NCI-H510A treated with DMSO at 0.1 percent for 48 hours (cell line): ENCODE measurements around the gene CIDEB.
A peak's percentile ranks its signal among the peaks of the same experiment; 100 is the strongest.

ENCODE experiments used
- DNase-seq: peaks from one replicate; lab custom pipeline; 2025; lab: John Stamatoyannopoulos, UW

The CIDEB gene

DNA sequence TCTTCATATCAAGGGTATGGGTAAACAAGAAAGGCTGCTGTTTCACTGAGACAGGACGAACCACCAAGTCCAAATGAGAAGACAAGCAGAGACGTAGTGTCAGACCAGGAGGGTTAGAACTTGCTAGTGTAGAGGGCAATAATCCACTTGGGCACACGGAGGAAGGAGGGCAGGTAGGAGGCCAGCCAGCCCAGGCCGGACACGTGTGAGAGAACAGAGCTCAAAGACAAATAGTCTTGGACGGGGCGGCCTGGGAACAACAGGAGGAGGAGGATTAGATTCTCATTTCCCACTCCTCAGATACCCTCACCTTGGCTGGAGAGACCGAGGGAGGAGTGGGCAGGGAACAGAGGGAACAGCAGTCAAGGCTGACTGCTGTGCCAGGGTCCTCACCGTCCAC is 17.0 kb downstream of the CIDEB start:
- no peak for DNase-seq

- no peak for DNase-seq
Observed at GRCh38 chr14:24289649-24290280, 18.0 kb downstream of the CIDEB start.

DNA sequence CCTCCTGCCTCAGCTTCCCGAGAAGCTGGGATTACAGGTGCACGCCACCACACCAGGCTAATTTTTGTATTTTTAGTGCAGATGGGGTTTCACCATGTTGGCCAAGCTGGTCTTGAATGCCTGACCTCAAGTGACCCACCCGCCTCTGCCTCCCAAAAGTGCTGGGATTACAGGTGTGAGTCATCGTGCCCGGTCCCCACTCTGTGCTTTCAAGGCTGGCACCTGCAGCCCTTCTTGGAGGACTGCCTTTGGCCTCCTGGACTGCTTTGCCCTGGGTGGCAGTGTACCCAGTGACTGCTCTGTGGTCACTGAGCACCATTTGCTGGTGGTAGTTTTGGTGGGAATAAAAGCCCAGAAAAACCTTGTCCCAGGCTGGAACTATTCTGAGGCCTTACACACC is 20.8 kb downstream of the CIDEB start:
- DNase-seq = no peak

GRCh38 chr14:24285351-24285750 is 22.4 kb downstream of the CIDEB start:
- no peak for DNase-seq

- DNase-seq = no peak
Observed at GRCh38 chr14:24284501-24285035, 23.2 kb downstream of the CIDEB start.

DNA sequence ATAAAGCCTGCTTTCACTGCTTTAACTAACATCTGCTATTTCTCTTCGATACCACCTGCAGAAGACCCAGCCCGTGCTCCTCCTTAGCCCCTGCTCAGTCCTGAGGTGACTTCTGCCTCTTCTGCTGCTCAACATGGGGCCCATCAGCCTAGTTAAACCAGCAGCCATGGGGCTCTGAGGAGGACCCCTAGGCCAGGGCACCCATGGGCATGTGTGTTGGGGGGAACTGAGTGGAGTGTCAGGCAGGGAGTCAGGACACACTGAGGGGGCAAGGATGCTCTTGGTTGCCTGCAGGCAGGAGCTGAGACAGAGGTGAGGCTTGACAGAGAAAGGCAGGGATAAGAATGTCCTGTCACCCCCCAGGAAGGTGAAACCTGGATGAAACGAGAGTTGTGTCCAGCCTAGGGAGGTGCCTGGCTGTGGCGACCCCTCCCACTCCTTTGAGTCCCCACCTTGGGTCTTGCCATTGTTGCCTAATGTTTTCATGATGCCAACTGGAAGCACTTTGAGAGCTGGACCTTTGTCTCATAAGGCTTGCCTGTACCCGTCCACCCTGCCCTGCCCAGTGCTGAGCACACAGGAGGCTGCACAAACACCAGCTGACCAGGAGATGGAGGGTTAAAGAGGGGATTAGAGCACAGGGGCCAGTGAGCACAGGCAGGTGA is 23.8 kb downstream of the CIDEB start:
- DNase-seq = no peak

GRCh38 chr14:24282736-24283135 is 25.0 kb downstream of the CIDEB start:
- no peak for DNase-seq

DNA sequence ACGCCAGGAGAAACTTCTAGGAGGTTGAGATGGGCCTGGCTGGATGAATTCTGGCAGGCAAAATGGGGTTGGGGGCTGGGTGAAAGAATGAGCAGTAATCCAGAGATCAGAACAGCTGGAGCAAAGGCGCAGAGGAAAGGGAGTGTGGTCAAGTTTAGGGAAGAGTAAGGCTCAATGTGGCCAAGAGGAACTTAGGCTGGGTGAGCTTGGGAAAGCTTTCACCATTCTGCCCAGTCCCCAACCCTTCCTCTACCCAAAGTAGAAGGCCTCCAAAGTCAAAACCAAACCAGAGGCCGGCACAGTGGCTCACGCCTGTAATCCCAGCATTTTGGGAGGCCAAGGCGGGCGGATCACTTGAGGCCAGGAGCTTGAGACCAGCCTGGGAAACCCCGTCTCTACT is 26.1 kb downstream of the CIDEB start:
- no peak for DNase-seq

GRCh38 chr14:24280797-24281460 is 26.8 kb downstream of the CIDEB start:
- no peak for DNase-seq

GRCh38 chr14:24279301-24280186 is 28.2 kb downstream of the CIDEB start:
- no peak for DNase-seq

DNA sequence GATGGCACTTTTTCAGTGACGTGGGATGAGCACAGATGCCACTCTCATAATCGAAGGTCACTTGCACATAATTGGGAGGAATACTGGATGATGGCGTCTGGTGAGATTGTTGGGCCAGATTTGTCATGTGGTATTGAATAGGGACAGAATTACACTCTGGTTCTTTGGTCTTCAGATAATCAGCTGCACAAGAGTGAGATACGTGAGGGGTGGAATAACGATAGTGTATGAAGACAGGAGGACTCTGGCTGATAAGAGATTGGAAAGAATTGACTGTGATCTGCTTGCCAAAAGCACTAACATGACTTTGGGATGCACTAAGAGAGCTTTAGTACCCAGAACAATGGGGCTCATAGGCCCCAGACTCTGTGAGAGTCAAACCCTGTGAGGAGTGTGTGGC is 29.4 kb downstream of the CIDEB start:
- no peak for DNase-seq

- no peak for DNase-seq
Observed at GRCh38 chr14:24277606-24278321, 30.0 kb downstream of the CIDEB start.

GRCh38 chr14:24277071-24277470 is 30.7 kb downstream of the CIDEB start:
- no peak for DNase-seq

DNA sequence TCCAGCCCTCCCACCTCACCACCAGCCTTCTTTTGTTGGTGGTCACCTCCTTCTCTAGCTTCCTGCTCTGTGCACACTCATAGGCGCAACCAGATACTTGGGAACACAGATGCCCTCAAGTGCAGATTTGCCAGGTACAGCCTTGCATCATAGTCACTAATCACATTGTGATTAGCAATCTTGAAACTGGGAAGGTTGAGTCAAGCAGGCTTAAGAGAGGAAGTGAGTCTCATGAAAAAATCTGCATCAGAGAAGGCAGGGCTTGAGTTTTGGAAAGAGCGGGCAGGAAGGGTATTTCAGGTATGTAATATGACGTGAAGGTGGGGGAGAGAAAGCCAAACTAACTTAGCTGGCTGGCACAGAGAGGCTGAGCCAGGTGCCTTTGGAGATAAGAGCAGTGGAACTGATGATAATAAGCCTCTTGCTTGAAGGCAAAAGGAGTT is 33.7 kb downstream of the CIDEB start:
- no peak for DNase-seq

GRCh38 chr14:24273422-24273998 is 34.3 kb downstream of the CIDEB start:
- no peak for DNase-seq

GRCh38 chr14:24272467-24272866 is 35.3 kb downstream of the CIDEB start:
- no peak for DNase-seq

DNA sequence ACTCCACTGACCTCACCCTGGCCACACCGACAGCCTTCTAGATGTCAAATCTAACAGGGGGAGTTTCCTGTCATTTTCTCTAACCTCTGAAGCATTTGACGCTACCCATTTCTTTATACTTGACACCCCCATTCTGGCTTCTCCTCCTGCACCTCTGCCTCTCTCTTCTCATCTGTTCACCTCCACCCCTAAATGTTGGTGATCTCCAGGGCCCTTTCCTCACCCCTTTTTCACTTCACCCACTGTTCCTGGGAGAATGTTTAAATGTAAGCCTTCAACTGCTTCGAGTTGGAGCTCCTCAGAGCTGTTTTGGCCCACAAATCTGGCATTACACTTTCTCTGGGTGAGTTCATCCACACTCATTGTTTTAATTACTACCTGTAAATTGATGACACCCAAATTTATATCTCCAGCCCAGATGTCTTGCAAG is 35.9 kb downstream of the CIDEB start:
- DNase-seq = no peak

DNA sequence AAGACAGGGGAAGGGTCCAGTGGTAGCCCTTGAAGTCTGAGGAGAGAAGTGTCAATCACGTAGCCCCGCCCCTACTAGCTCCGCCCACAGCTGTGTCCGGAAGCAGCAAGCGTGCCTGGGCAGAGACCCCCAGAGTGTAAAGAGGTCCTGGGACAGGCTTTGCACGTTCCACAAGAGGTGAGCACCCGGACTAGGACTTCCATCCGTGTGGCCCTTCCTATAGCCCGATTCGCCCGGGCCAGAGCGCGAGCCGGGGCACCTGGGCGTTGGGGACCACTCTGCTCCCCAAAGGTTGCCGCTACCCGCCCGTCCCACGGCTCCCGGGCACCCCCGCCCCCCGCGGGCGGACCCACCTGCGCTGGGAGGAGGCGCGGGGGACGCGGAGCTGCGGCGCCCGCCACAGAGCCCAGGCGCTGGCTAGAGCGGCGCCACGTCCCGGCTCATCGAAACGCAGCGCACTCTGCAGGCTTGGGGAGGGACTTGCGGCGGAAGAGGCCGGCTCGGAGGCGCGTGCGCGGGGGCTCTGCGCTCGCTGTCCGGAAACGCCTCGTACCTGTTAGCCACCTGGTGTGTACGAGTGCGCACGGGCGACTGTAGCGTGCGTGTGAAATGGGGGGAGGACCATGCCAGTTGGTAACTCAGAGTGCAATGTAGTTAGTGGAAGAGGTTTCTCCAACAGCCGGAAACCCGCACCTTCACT is 36.5 kb downstream of the CIDEB start, which contains the start of gene RABGGTA:
TSS of gene RABGGTA (minus strand) at position 464 of the 700 bp plus-strand sequence. CDS start 482 bp downstream, outside the sequence.
- peak; percentile 92 for DNase-seq

- no peak for DNase-seq
Observed at GRCh38 chr14:24270537-24271133, 37.1 kb downstream of the CIDEB start.
